Thymus (tissue), 11 donors: Measurements from ENCODE around the gene CIC. TPM values are rescaled to one million over a fixed set of nuclear protein-coding genes. Genes with fewer than 3 reads are reported as not detected.
A peak's percentile ranks its signal among the peaks of the same experiment; 100 is the strongest.

ENCODE experiments used
- DNase-seq, 9 donors: peaks; one replicate each; pipeline ENCODE4 v3.0.0-alpha.2; 2013; ENCODE audit warnings: low spot score in 9 of 9, low read depth in 6 of 9, missing footprints in 1 of 9
- H3K27ac ChIP-seq, 2 donors: one replicate each; pipeline ENCODE4 v1.5.1; 2013; ENCODE audit warnings: control low read depth in 1 of 2, low read depth in 1 of 2, low read length in 1 of 2, mild to moderate bottlenecking in 1 of 2, moderate library complexity in 1 of 2
- H3K27me3 ChIP-seq, 2 donors: one replicate each; pipeline ENCODE4 v1.5.1; 2013; ENCODE audit warnings: low read length in 1 of 2; ENCODE audit not compliant: control insufficient read depth in 2 of 2, insufficient read depth in 1 of 2
- H3K36me3 ChIP-seq, 2 donors: one replicate each; pipeline ENCODE4 v1.5.1; 2013; ENCODE audit warnings: low read length in 1 of 2, mild to moderate bottlenecking in 1 of 2, moderate library complexity in 1 of 2; ENCODE audit not compliant: control insufficient read depth in 2 of 2, insufficient read depth in 2 of 2
- H3K4me1 ChIP-seq, 2 donors: one replicate each; pipeline ENCODE4 v1.5.1; 2013; ENCODE audit warnings: low read length in 2 of 2; ENCODE audit not compliant: control insufficient read depth in 2 of 2, insufficient read depth in 2 of 2
- H3K4me3 ChIP-seq, 2 donors: one replicate each; pipeline ENCODE4 v1.5.1; 2013; ENCODE audit warnings: low read length in 2 of 2, control low read depth in 1 of 2, mild to moderate bottlenecking in 1 of 2
- H3K9me3 ChIP-seq, 2 donors: one replicate each; pipeline ENCODE4 v1.5.1; 2013; ENCODE audit warnings: low read length in 1 of 2, mild to moderate bottlenecking in 1 of 2; ENCODE audit not compliant: control insufficient read depth in 2 of 2, insufficient read depth in 1 of 2
- WGBS: extraction: QIAGEN DNeasy Blood & Tissue Kit; methylation state at CpG from one replicate; pipeline ENCODE4 v1.1.7; 2013; 5-methylcytosine and 5-hydroxymethylcytosine counted together
- polyA plus RNA-seq: library from polyadenylated mRNA; stranded (reverse); fragments of 200-250 nt; gene quantifications from one replicate; pipeline ENCODE4 v1.2.3, GENCODE V29; 2013
- total RNA-seq: library from RNA; stranded (reverse); fragments of 120-200 nt; gene quantifications from one replicate; pipeline ENCODE4 v1.2.4, GENCODE V29; 2013
- donor health status: healthy.

CIC gene
- total and polyA plus RNA-seq, 2 donors: 8.3 to 52.2 TPM

- no peak for DNase-seq
- WGBS: 92% methylated on average over 4 of the region's 4 CpGs
- H3K4me3 ChIP-seq: no peak overlapping the region
- H3K4me1 ChIP-seq: no peaks in the 10 kb centered on the region
- no peak overlapping the region for H3K27ac ChIP-seq
- no peaks in the 10 kb centered on the region for H3K27me3 ChIP-seq
- no peaks in the 10 kb centered on the region for H3K9me3 ChIP-seq
- peaks cover 91 to 93% of the 10 kb centered on the region in 2 donors for H3K36me3 ChIP-seq
Observed at GRCh38 chr19:42229301-42229854, 39.7 kb upstream of the CIC start.

- Histone ChIP-seq H3K27me3 (no peaks in the 10 kb centered on the region), H3K9me3 (no peaks in the 10 kb centered on the region), H3K4me1 (no peaks in the 10 kb centered on the region), H3K27ac (no peak overlapping the region), H3K36me3 (peaks cover 90% of the 10 kb centered on the region in 2 donors), H3K4me3 (no peak overlapping the region)
- WGBS: 88% methylated on average over 8 of the region's 8 CpGs
- DNase-seq: no peak
Observed at GRCh38 chr19:42229855-42230351, 39.1 kb upstream of the CIC start.

- Histone ChIP-seq H3K36me3 (peaks cover 90% of the 10 kb centered on the region in 2 donors), H3K9me3 (no peaks in the 10 kb centered on the region), H3K4me3 (no peak overlapping the region), H3K27me3 (no peaks in the 10 kb centered on the region), H3K27ac (no peak overlapping the region), H3K4me1 (no peaks in the 10 kb centered on the region)
- no peak for DNase-seq
- 97% methylated on average over 4 of the region's 4 CpGs for WGBS
Observed at GRCh38 chr19:42230571-42230970, 38.5 kb upstream of the CIC start.

- Histone ChIP-seq H3K27ac (no peak overlapping the region), H3K27me3 (no peaks in the 10 kb centered on the region), H3K9me3 (no peaks in the 10 kb centered on the region), H3K4me1 (no peaks in the 10 kb centered on the region), H3K4me3 (no peak overlapping the region), H3K36me3 (peaks cover 87 to 89% of the 10 kb centered on the region in 2 donors)
- DNase-seq: no peak
- WGBS: 95% methylated on average over 10 of the region's 10 CpGs
Observed at GRCh38 chr19:42232435-42232834, 36.6 kb upstream of the CIC start.

GRCh38 chr19:42233106-42233505 is 35.9 kb upstream of the CIC start:
- no peak overlapping the region for H3K27ac ChIP-seq
- no peaks in the 10 kb centered on the region for H3K4me1 ChIP-seq
- H3K4me3 ChIP-seq: no peak overlapping the region
- no peaks in the 10 kb centered on the region for H3K27me3 ChIP-seq
- over 99% methylated on average over 7 of the region's 7 CpGs for WGBS
- no peak for DNase-seq
- H3K9me3 ChIP-seq: no peaks in the 10 kb centered on the region
- H3K36me3 ChIP-seq: peaks cover 83 to 84% of the 10 kb centered on the region in 2 donors

- Histone ChIP-seq H3K27me3 (no peaks in the 10 kb centered on the region), H3K4me3 (no peak overlapping the region), H3K27ac (no peak overlapping the region), H3K9me3 (no peaks in the 10 kb centered on the region), H3K36me3 (peaks cover 78 to 81% of the 10 kb centered on the region in 2 donors), H3K4me1 (no peaks in the 10 kb centered on the region)
- DNase-seq: no peak
- 97% methylated on average over 6 of the region's 6 CpGs for WGBS
Observed at GRCh38 chr19:42233678-42234292, 35.3 kb upstream of the CIC start.

GRCh38 chr19:42234364-42234763 is 34.7 kb upstream of the CIC start:
- Histone ChIP-seq H3K36me3 (peaks cover 80 to 81% of the 10 kb centered on the region in 2 donors), H3K4me3 (no peak overlapping the region), H3K27ac (no peak overlapping the region), H3K9me3 (no peaks in the 10 kb centered on the region), H3K4me1 (no peaks in the 10 kb centered on the region), H3K27me3 (no peaks in the 10 kb centered on the region)
- no peak for DNase-seq
- 99% methylated on average over 11 of the region's 11 CpGs for WGBS

GRCh38 chr19:42235181-42235580 is 33.9 kb upstream of the CIC start:
- peaks cover 76 to 80% of the 10 kb centered on the region in 2 donors for H3K36me3 ChIP-seq
- no peak for DNase-seq
- H3K27me3 ChIP-seq: no peaks in the 10 kb centered on the region
- peak overlapping the region in 1 of 2 donors; percentile 11 for H3K27ac ChIP-seq
- WGBS: over 99% methylated on average over 5 of the region's 5 CpGs
- no peak overlapping the region for H3K4me3 ChIP-seq
- H3K4me1 ChIP-seq: no peaks in the 10 kb centered on the region
- H3K9me3 ChIP-seq: no peaks in the 10 kb centered on the region

- Histone ChIP-seq H3K4me1 (peaks cover 12 to 30% of the 10 kb centered on the region in 2 donors), H3K36me3 (peaks cover 32 to 41% of the 10 kb centered on the region in 2 donors), H3K27me3 (no peaks in the 10 kb centered on the region), H3K4me3 (no peak overlapping the region), H3K27ac (no peak overlapping the region), H3K9me3 (no peaks in the 10 kb centered on the region)
- DNase-seq: no peak
- 98% methylated on average over 10 of the region's 10 CpGs for WGBS
Observed at GRCh38 chr19:42239544-42240220, 29.4 kb upstream of the CIC start.
